Left lung (tissue), 10 donors: ENCODE results near the gene ROR2. TPM values are rescaled to one million over a fixed set of nuclear protein-coding genes. Genes with fewer than 3 reads are reported as not detected.
A peak's percentile ranks its signal among the peaks of the same experiment; 100 is the strongest.

Experiments used
- ATAC-seq: fragments of 200-7000 bp; cut with Tn5 transposase; one replicate; pipeline ENCODE4 v1.9.1; 2020; ENCODE audit warnings: moderate library complexity
- DNase-seq, 4 donors: peaks; one replicate each; pipeline ENCODE4 v3.0.0-alpha.2; 2013 to 2020
- H3K27ac ChIP-seq, 2 donors: fragments of 200-600 bp; sonication (generic) in 1 of 2; one replicate each; pipeline versions ENCODE4 v1.5.0 to v1.8.0; 2020 to 2021
- H3K27me3 ChIP-seq, 2 donors: fragments of 200-600 bp; sonication (generic) in 1 of 2; one replicate each; pipeline versions ENCODE4 v1.5.0 to v1.8.0; 2020 to 2021
- H3K36me3 ChIP-seq, 2 donors: fragments of 200-600 bp; sonication (generic) in 1 of 2; one replicate each; pipeline versions ENCODE4 v1.5.0 to v1.8.0; 2020 to 2021
- H3K4me1 ChIP-seq, 2 donors: fragments of 200-600 bp; one replicate each; pipeline ENCODE4 v1.8.0; 2021
- H3K4me3 ChIP-seq, 2 donors: fragments of 200-600 bp; sonication (generic) in 1 of 2; one replicate each; pipeline versions ENCODE4 v1.5.0 to v1.8.0; 2020 to 2021; ENCODE audit warnings: mild to moderate bottlenecking in 1 of 2
- H3K9me3 ChIP-seq, 2 donors: fragments of 200-600 bp; sonication (generic) in 1 of 2; one replicate each; pipeline versions ENCODE4 v1.5.0 to v1.8.0; 2020 to 2021
- intact Hi-C, 2 donors: fragments of 100-400 bp; cut with DNase I; formaldehyde crosslinking; loops; one replicate each; pipeline versions ENCODE4 v1.11.2 to v1.14.2; 2022
- polyA plus RNA-seq, 6 donors: library from polyadenylated mRNA; unstranded; fragments of 120-200 nt; gene quantifications; one replicate each; pipeline ENCODE4 v1.2.1, GENCODE V29; 2013; ENCODE audit not compliant: insufficient read length in 6 of 6
- total RNA-seq, 2 donors: library from RNA; stranded (reverse); fragmentation: NEBNext Ultra II Directional; extraction: Animal tissue kit (Norgen Biotek cat#: 25700); gene quantifications; one replicate each; pipeline ENCODE4 v1.2.1, GENCODE V29; 2021
- TF ChIP-seq, protein P1 (sequence below), 2 donors: fragments of 200-600 bp; sonication (generic) in 1 of 2; IDR thresholded peaks; one replicate each; pipeline versions ENCODE4 v1.5.0 to v1.8.0; 2021; ENCODE audit warnings: antibody characterized with exemption in 2 of 2
- donor health status: DM: no; HTN: yes; CAD: no.
- donor health status: DM: no; HTN: no; CAD: no.

The ROR2 gene
- total and polyA plus RNA-seq, 8 donors: 11.5 to 36.5 (median 29.7) TPM

- ATAC-seq: no peak
- intact Hi-C loops: no loop called here
- Histone ChIP-seq H3K4me1 (peaks cover 0 to 8% of the 10 kb centered on the region in 2 donors), H3K9me3 (no peaks in the 10 kb centered on the region), H3K36me3 (no peaks in the 10 kb centered on the region), H3K27ac (no peak overlapping the region), H3K4me3 (no peak overlapping the region), H3K27me3 (peaks cover 0 to 15% of the 10 kb centered on the region in 2 donors)
- TF ChIP-seq, protein P1, sequence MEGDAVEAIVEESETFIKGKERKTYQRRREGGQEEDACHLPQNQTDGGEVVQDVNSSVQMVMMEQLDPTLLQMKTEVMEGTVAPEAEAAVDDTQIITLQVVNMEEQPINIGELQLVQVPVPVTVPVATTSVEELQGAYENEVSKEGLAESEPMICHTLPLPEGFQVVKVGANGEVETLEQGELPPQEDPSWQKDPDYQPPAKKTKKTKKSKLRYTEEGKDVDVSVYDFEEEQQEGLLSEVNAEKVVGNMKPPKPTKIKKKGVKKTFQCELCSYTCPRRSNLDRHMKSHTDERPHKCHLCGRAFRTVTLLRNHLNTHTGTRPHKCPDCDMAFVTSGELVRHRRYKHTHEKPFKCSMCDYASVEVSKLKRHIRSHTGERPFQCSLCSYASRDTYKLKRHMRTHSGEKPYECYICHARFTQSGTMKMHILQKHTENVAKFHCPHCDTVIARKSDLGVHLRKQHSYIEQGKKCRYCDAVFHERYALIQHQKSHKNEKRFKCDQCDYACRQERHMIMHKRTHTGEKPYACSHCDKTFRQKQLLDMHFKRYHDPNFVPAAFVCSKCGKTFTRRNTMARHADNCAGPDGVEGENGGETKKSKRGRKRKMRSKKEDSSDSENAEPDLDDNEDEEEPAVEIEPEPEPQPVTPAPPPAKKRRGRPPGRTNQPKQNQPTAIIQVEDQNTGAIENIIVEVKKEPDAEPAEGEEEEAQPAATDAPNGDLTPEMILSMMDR (IDR thresholded peaks at IDR 0.05): no peak
- peak in 1 of 4 donors; percentile 70 for DNase-seq
Measured at GRCh38 chr9:91680998-91681397, 269.0 kb downstream of the ROR2 start.

GRCh38 chr9:91680106-91680505 is 269.9 kb downstream of the ROR2 start:
- TF ChIP-seq, protein P1 (IDR thresholded peaks at IDR 0.05): no peak
- no peak overlapping the region for H3K27ac ChIP-seq
- H3K36me3 ChIP-seq: no peaks in the 10 kb centered on the region
- ATAC-seq (no peak), DNase-seq (no peak)
- intact Hi-C loops: no loop called here
- peaks cover 0 to 8% of the 10 kb centered on the region in 2 donors for H3K4me1 ChIP-seq
- peaks cover 0 to 15% of the 10 kb centered on the region in 2 donors for H3K27me3 ChIP-seq
- H3K9me3 ChIP-seq: no peaks in the 10 kb centered on the region
- no peak overlapping the region for H3K4me3 ChIP-seq

GRCh38 chr9:91678807-91679580 is 271.0 kb downstream of the ROR2 start:
- no peak for ATAC-seq
- intact Hi-C loops: no loop called here
- H3K9me3 ChIP-seq: no peaks in the 10 kb centered on the region

DNA sequence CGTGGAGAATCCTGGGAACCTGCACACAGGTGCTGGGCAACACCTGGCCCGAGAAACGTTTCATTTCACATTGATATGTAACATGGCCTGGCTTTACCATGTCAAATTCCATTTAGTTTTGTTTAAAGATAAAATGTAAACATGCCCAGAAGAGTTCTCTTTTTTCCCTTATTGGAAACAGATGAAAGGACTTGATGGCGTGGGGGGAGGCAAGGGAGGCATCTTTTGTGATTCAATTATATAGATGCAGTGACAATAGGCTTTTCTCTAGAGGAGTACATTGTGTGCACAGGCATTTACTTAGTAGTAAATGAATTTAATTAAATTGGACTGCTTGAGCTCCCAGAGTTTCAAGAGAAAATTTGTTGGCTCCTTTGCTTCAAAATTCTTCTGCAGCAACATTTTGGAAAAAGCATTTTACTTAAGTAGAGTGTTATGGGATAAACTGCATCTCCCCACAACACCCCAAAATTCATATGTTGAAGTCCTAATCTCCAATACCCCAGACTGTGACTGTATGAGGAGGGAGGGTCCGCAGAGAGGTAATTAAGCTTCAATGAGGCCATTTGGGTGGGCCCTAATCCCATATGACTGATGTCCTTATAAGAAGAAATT is 272.1 kb downstream of the ROR2 start:
- no peak for DNase-seq
- intact Hi-C loops: no loop called here
- peaks cover 0 to 8% of the 10 kb centered on the region in 2 donors for H3K4me1 ChIP-seq
- H3K36me3 ChIP-seq: no peaks in the 10 kb centered on the region
- no peak for ATAC-seq
- H3K4me3 ChIP-seq: no peak overlapping the region
- peaks cover 0 to 15% of the 10 kb centered on the region in 2 donors for H3K27me3 ChIP-seq
- H3K27ac ChIP-seq: no peak overlapping the region
- TF ChIP-seq, protein P1 (IDR thresholded peaks at IDR 0.05): no peak
- H3K9me3 ChIP-seq: no peaks in the 10 kb centered on the region

More at GRCh38 chr9:91678807-91679580, 271.0 kb downstream of the ROR2 start:
- H3K4me3 ChIP-seq: no peak overlapping the region
- DNase-seq: no peak
- peaks cover 0 to 8% of the 10 kb centered on the region in 2 donors for H3K4me1 ChIP-seq
- H3K36me3 ChIP-seq: no peaks in the 10 kb centered on the region
- peaks cover 0 to 15% of the 10 kb centered on the region in 2 donors for H3K27me3 ChIP-seq
- H3K27ac ChIP-seq: no peak overlapping the region
- TF ChIP-seq, protein P1 (IDR thresholded peaks at IDR 0.05): no peak

- Histone ChIP-seq H3K36me3 (no peaks in the 10 kb centered on the region), H3K9me3 (no peaks in the 10 kb centered on the region), H3K27ac (no peak overlapping the region), H3K4me1 (peaks cover 0 to 8% of the 10 kb centered on the region in 2 donors), H3K27me3 (peaks cover 0 to 13% of the 10 kb centered on the region in 2 donors), H3K4me3 (no peak overlapping the region)
- no peak for ATAC-seq
- no peak for DNase-seq
- intact Hi-C loops: no loop called here
- TF ChIP-seq, protein P1 (IDR thresholded peaks at IDR 0.05): no peak
Measured at GRCh38 chr9:91677331-91677730, 272.7 kb downstream of the ROR2 start.
